ENCODE data around the gene NDUFC1.
"Not testable (repeated sequence)": the region's sequence is repeated elsewhere in the genome, so short reads cannot be mapped to it uniquely, and the experiment has no call there.

The NDUFC1 gene

DNA sequence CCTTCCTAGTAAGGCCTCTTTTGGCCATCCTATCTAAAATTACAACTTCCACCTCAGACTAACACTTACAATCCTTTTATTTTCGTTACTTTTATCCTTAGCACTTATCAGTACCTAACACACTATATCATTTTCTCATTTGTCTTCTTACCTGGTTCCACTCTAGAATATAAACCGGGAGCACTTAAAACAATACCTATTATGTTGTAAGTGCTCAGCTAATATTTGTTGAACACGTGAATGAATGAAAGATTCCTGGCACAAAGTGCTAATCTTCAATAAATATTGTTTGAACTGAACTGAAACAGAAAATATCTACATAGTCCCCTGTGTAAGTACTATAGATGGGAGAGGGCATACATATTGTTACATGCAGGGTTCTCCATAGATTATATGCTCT lies 36.6 kb downstream of the NDUFC1 start:
- no peak for DNase-seq (ENCODE audit: low read depth in 1 of 2, low spot score in 1 of 2)
- in situ Hi-C loops (cut with HindIII; ENCODE audit: low pct_unique_long_range_greater_than_20kb, low sequenced_read_pairs), result no loop called here
- TF ChIP-seq JUND (IDR thresholded peaks at IDR 0.05; ENCODE audit: low read depth), result no peak

- in situ Hi-C loops (cut with HindIII; ENCODE audit: low pct_unique_long_range_greater_than_20kb, low sequenced_read_pairs), result no loop called here
- TF ChIP-seq JUND (IDR thresholded peaks at IDR 0.05; ENCODE audit: low read depth), result no peak
- DNase-seq (ENCODE audit: low read depth in 1 of 2, low spot score in 1 of 2), result no peak
Measured at GRCh38 chr4:139256349-139256748, 45.9 kb downstream of the NDUFC1 start.

GRCh38 chr4:139255581-139255980 lies 46.7 kb downstream of the NDUFC1 start:
- DNase-seq (ENCODE audit: low read depth in 1 of 2, low spot score in 1 of 2); in situ Hi-C loops (cut with HindIII; ENCODE audit: low pct_unique_long_range_greater_than_20kb, low sequenced_read_pairs): not testable (repeated sequence)

- in situ Hi-C loops (cut with HindIII; ENCODE audit: low pct_unique_long_range_greater_than_20kb, low sequenced_read_pairs), result no loop called here
- no peak for DNase-seq (ENCODE audit: low read depth in 1 of 2, low spot score in 1 of 2)
- no peak for TF ChIP-seq JUND (IDR thresholded peaks at IDR 0.05; ENCODE audit: low read depth)
Measured at GRCh38 chr4:139253713-139254112, 48.6 kb downstream of the NDUFC1 start.

GRCh38 chr4:139253046-139253445 lies 49.2 kb downstream of the NDUFC1 start:
- TF ChIP-seq JUND (IDR thresholded peaks at IDR 0.05; ENCODE audit: low read depth), result no peak
- DNase-seq (ENCODE audit: low read depth in 1 of 2, low spot score in 1 of 2), result no peak
- in situ Hi-C loops (cut with HindIII; ENCODE audit: low pct_unique_long_range_greater_than_20kb, low sequenced_read_pairs), result no loop called here

DNA sequence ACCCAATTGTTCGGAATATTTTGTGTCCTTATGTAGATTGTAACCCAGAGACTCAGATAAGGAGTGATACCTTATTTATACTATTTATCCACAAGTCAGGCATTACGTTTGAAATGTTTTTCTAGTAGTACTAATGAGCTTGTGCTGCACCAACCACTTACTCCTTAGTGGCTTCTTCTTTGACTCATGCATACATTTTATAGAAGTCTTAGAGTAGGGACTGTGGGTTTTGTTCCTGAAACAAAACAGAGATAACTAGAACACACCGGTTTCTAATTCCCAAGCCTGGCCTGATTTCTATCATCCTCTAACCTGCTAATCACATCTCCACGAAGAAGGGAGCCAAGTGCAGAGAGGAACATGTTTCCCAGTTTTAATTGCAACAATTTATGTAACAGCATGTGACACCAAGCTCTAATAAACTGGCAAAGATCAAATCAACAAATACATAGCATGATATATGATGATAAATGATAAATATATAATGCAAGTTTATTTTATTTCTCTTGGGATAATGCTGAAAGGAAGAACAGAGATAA lies 54.5 kb downstream of the NDUFC1 start:
- TF ChIP-seq JUND (IDR thresholded peaks at IDR 0.05; ENCODE audit: low read depth), result no peak
- in situ Hi-C loops (cut with HindIII; ENCODE audit: low pct_unique_long_range_greater_than_20kb, low sequenced_read_pairs), result no loop called here
- DNase-seq (ENCODE audit: low read depth in 1 of 2, low spot score in 1 of 2), result no peak

DNA sequence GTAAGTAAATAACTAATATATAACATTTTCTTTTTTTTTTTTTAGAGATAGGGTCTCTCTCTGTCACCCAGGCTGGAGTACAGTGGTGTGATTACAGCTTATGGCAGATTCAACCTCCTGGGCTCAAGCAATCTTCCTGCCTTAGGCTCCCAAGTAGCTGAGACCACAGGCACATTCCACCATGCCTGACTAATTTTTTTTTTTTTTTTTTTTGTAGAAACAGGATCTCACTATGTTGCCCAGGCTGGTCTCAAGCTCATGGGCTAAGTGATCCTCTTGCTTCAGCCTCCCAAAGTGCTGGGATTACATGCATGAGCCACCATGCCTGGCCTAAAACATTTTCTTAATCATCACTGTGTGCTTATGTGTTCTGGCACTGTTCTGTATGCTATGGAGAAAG lies 55.0 kb downstream of the NDUFC1 start:
- in situ Hi-C loops (cut with HindIII; ENCODE audit: low pct_unique_long_range_greater_than_20kb, low sequenced_read_pairs), result no loop called here
- DNase-seq (ENCODE audit: low read depth in 1 of 2, low spot score in 1 of 2), result no peak
- no peak for TF ChIP-seq JUND (IDR thresholded peaks at IDR 0.05; ENCODE audit: low read depth)

- no peak for DNase-seq (ENCODE audit: low read depth in 1 of 2, low spot score in 1 of 2)
- no peak for TF ChIP-seq JUND (IDR thresholded peaks at IDR 0.05; ENCODE audit: low read depth)
- in situ Hi-C loops (cut with HindIII; ENCODE audit: low pct_unique_long_range_greater_than_20kb, low sequenced_read_pairs), result no loop called here
Measured at GRCh38 chr4:139246166-139246565, 56.1 kb downstream of the NDUFC1 start.

- DNase-seq (ENCODE audit: low read depth in 1 of 2, low spot score in 1 of 2), result no peak
- in situ Hi-C loops (cut with HindIII; ENCODE audit: low pct_unique_long_range_greater_than_20kb, low sequenced_read_pairs), result no loop called here
- no peak for TF ChIP-seq JUND (IDR thresholded peaks at IDR 0.05; ENCODE audit: low read depth)
Measured at GRCh38 chr4:139245590-139245989, 56.7 kb downstream of the NDUFC1 start.

GRCh38 chr4:139243448-139244365 lies 58.6 kb downstream of the NDUFC1 start:
- DNase-seq (ENCODE audit: low read depth in 1 of 2, low spot score in 1 of 2), result no peak
- in situ Hi-C loops (cut with HindIII; ENCODE audit: low pct_unique_long_range_greater_than_20kb, low sequenced_read_pairs), result no loop called here
- TF ChIP-seq JUND (IDR thresholded peaks at IDR 0.05; ENCODE audit: low read depth), result no peak

DNA sequence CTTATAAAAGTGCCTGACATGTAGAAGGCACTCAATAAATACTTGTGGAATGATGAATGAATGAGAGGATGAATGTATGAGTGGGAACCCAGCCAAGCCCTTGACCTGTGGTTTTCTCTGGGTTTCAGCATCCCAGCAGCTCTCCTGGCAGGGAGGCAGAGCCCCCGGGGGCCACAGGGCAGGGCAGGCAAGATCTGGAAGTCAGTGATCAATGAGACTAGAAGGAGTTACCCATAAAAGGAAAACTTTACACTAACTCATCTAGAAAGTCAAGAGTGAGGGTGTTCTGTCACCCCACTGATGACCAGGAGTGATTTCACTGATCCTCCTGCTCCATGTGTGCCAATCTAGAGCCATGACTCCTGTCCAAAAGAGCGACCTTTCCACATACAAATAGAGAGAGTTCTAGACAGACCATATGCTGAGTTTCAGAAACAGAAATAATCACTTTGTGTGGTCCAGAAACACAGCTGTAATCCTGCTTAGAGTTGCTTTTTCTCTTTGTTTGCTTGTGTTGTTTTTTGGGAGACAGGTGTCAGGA lies 59.7 kb downstream of the NDUFC1 start:
- no peak for TF ChIP-seq JUND (IDR thresholded peaks at IDR 0.05; ENCODE audit: low read depth)
- no peak for DNase-seq (ENCODE audit: low read depth in 1 of 2, low spot score in 1 of 2)
- in situ Hi-C loops (cut with HindIII; ENCODE audit: low pct_unique_long_range_greater_than_20kb, low sequenced_read_pairs), result no loop called here

DNA sequence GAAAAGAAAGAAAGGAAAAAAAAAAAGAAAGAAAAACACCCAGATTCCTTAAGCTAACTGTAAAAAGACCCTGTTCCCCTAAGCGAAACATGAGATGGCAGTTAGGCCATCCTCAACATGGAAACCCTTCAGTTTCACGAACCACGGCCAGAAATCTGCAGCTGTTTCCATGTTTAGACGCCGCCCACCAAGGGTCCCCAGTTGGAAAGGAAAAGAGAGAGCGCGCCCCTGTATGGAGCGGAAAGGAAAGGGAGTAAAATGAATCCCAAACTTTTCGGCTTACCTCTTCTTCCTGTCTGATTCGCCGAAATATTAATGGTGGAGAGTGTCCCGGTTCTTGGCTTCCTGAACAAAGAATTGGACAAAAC lies 60.5 kb downstream of the NDUFC1 start:
- DNase-seq (ENCODE audit: low read depth in 1 of 2, low spot score in 1 of 2), result no peak
- in situ Hi-C loops (cut with HindIII; ENCODE audit: low pct_unique_long_range_greater_than_20kb, low sequenced_read_pairs), result no loop called here
- no peak for TF ChIP-seq JUND (IDR thresholded peaks at IDR 0.05; ENCODE audit: low read depth)

DNA sequence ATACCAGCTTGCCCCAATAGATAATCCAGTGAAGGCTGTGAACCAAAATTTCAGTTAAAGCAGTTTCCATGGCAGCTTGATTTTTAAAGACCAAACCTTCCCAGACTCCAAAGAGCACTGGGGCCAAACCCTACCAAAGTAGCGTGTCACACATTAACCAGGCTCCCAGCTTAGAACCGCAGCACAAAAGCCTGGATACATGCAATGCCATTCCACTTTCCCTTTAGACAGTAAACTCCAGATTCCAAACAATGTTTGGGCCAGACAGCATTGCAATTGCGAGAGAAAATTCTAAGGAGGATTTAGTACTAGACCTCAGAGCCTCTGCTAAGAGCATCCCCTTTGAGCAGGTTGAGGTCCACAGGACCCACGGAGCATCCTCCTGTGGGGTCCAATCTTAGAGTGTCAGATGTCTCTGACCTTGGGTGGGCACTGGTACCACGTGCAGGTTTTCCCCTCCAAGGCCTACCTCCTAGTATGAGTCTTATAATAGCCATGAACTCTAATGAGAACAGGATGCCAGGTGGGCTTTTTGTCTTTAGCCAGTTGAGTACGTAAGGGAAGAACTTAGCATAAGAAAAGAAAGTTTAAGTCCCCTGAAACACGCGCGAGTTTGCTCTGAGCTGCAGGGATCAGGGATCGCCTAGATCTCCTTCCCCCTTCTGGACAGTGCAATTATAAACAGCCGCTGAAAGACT lies 61.0 kb downstream of the NDUFC1 start:
- no peak for DNase-seq (ENCODE audit: low read depth in 1 of 2, low spot score in 1 of 2)
- in situ Hi-C loops (cut with HindIII; ENCODE audit: low pct_unique_long_range_greater_than_20kb, low sequenced_read_pairs), result no loop called here
- TF ChIP-seq JUND (IDR thresholded peaks at IDR 0.05; ENCODE audit: low read depth), result no peak
